Measurements from ENCODE around the gene CDH13.

DNA sequence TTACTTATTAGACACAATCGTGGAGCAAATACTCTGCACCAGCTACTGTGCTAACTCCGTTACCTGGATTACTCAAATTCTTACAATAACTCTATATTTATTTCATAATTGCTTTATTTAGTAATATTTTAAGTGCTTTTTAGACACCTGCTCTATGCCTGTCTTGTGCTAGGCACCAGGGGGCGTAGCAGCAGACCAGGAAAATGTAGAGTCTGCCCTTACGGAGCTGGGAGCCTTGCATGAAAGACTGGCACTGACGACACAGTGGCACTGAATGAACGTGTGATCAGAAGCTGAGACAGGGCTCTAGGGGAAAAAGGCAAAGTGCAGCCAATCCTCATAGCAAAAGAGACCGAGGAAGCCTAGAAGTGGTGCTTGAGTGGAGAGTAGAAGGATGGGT is 486.5 kb downstream of the CDH13 start:
- TF ChIP-seq, protein P1, sequence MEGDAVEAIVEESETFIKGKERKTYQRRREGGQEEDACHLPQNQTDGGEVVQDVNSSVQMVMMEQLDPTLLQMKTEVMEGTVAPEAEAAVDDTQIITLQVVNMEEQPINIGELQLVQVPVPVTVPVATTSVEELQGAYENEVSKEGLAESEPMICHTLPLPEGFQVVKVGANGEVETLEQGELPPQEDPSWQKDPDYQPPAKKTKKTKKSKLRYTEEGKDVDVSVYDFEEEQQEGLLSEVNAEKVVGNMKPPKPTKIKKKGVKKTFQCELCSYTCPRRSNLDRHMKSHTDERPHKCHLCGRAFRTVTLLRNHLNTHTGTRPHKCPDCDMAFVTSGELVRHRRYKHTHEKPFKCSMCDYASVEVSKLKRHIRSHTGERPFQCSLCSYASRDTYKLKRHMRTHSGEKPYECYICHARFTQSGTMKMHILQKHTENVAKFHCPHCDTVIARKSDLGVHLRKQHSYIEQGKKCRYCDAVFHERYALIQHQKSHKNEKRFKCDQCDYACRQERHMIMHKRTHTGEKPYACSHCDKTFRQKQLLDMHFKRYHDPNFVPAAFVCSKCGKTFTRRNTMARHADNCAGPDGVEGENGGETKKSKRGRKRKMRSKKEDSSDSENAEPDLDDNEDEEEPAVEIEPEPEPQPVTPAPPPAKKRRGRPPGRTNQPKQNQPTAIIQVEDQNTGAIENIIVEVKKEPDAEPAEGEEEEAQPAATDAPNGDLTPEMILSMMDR (IDR thresholded peaks at IDR 0.05; ENCODE audit: borderline replicate concordance, extremely low read depth, low read length, poor library complexity, severe bottlenecking) = peak; percentile 69
- TF ChIP-seq EZH2 (IDR thresholded peaks at IDR 0.05; ENCODE audit: borderline replicate concordance, low read depth, low read length, severe bottlenecking) = no peak
